Measurements from ENCODE around the gene SAP30BP. TPM values are rescaled to one million over a fixed set of nuclear protein-coding genes. Genes with fewer than 3 reads are reported as not detected.

Gene SAP30BP
- total RNA-seq, 1 experiment from 2014 or later: 89.7 TPM

- Histone ChIP-seq H2BK5ac (ENCODE audit: insufficient read length, low read length) (no peak overlapping the region), H3K18ac (ENCODE audit: insufficient read length, low read depth, low read length) (no peak overlapping the region), H2BK120ac (ENCODE audit: low read depth, low read length, poor library complexity, severe bottlenecking) (no peak overlapping the region), H3K27me3 (ENCODE audit: insufficient read depth, low read length) (no peaks in the 10 kb centered on the region), H4K8ac (replicated peaks; ENCODE audit: insufficient read length, low read depth, low read length) (no peak overlapping the region), H3K79me1 (ENCODE audit: insufficient read depth, low read depth, low read length, poor library complexity, severe bottlenecking) (no peaks in the 10 kb centered on the region), H4K91ac (ENCODE audit: insufficient read length, low read depth, low read length) (no peak overlapping the region), H3K4me2 (ENCODE audit: insufficient read depth, insufficient read length, low read length) (no peak overlapping the region), H3K9ac (ENCODE audit: extremely low read depth, insufficient read length, low read length) (no peak overlapping the region), H3K27ac (ENCODE audit: insufficient read length, low read depth, low read length) (no peak overlapping the region), H3K9me3 (ENCODE audit: control insufficient read depth, low read depth, low read length) (no peaks in the 10 kb centered on the region), H3K56ac (ENCODE audit: insufficient read length, low read depth, low read length) (no peak overlapping the region), H2BK12ac (ENCODE audit: insufficient read length, low read depth, low read length) (no peak overlapping the region), H2AFZ (ENCODE audit: low read length) (no peak overlapping the region), H3K23me2 (ENCODE audit: insufficient read length, low read depth, low read length, poor library complexity, severe bottlenecking) (peaks cover 3% of the 10 kb centered on the region), H3K14ac (ENCODE audit: insufficient read depth, low read length) (no peak overlapping the region), H3K4ac (ENCODE audit: low read depth, low read length) (no peak overlapping the region), H2BK20ac (ENCODE audit: low read depth, low read length, poor library complexity, severe bottlenecking) (no peak overlapping the region), H4K5ac (ENCODE audit: insufficient read length, low read depth, low read length) (no peak overlapping the region), H3T11ph (ENCODE audit: low read length) (no peak overlapping the region), H3K79me2 (ENCODE audit: insufficient read depth, low read length) (no peaks in the 10 kb centered on the region), H3K4me1 (ENCODE audit: insufficient read depth, low read length) (no peaks in the 10 kb centered on the region; the same call in 1 of the 2 replicates), H3K23ac (ENCODE audit: insufficient read length, low read depth, low read length) (no peak overlapping the region), H2BK15ac (ENCODE audit: low read depth, low read length) (no peak overlapping the region), H2AK5ac (ENCODE audit: insufficient read length, low read length) (no peak overlapping the region), H4K20me1 (ENCODE audit: control insufficient read depth, insufficient read depth, insufficient read length) (no peaks in the 10 kb centered on the region)
- Mint-ChIP-seq H3K27ac (no peak overlapping the region), H3K9me3 (no peaks in the 10 kb centered on the region; a peak in 1 of 5 replicates), H3K4me1 (peaks cover 8 to 17% of the 10 kb centered on the region in 2 experiments), H3K27me3 (ENCODE audit: low read depth) (peaks cover 12% of the 10 kb centered on the region), H3K4me3 (no peak overlapping the region; a peak in 1 of 5 replicates), H3K36me3 (ENCODE audit: insufficient read depth in 1 of 3, low read depth in 3 of 3) (peaks cover 0 to 2% (median 0%) of the 10 kb centered on the region in 3 experiments; a peak in 1 of 7 replicates)
- no CpG with 5 or more reads among the region's 20 CpGs for WGBS (ENCODE audit: extremely low coverage, insufficient read length, low lambda C conversion rate)
- TF ChIP-seq CTCF (conservative IDR thresholded peaks at IDR 0.05): no peak
- DNase-seq: peak; percentile 60
These were observed 88.2 kb downstream of the SAP30BP start for GRCh38 chr17:75755205-75755901.

All from H9 (cell line).